Fibroblast of the aortic adventitia (primary cell): Measurements from ENCODE around the gene PHLDB2. TPM values are rescaled to one million over a fixed set of nuclear protein-coding genes. Genes with fewer than 3 reads are reported as not detected.
A peak's percentile ranks its signal among the peaks of the same experiment; 100 is the strongest.

Experiments used
- DNase-seq: peaks from one replicate; pipeline ENCODE4 v3.0.0-alpha.2; 2010; ENCODE audit warnings: low read depth
- H3K4me3 ChIP-seq: 2 replicates; pipeline ENCODE4 v1.5.1; 2011; ENCODE audit warnings: low read depth, mild to moderate bottlenecking, control low read depth, low read length, moderate library complexity
- total RNA-seq: library from RNA; depleted of rRNA; stranded (reverse); fragments of >200 nt; gene quantifications from 2 replicates; pipeline ENCODE4 v1.2.3, GENCODE V29; 2012; ENCODE audit warnings: low replicate concordance
- TF ChIP-seq, protein P1 (sequence below): IDR thresholded peaks from 2 replicates; pipeline ENCODE4 v1.5.1; 2011; ENCODE audit warnings: mild to moderate bottlenecking, low read length, control low read depth, inconsistent platforms; ENCODE audit not compliant: insufficient read depth

Gene PHLDB2
- total RNA-seq, 1 donor: 79.2 TPM

DNA sequence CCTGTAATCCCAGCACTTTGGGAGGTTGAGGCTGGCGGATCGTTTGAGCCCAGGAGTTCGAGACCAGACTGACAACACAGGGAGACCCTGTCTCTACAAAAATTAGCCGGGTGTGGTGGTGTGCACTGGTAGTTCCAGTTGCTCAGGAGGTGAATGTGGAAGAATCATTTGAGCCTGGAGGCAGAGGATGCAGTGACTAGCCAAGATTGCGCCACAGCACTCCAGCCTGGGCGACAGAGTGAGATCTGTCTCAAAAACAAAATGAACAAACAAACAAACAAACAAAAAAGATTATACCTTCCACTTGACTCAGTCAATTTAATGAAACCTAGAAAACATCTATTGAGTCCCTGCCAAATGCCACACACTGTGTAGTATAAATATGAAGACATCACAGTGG lies 30.5 kb upstream of the PHLDB2 start:
- H3K4me3 ChIP-seq: no peak overlapping the region
- no peak for DNase-seq
- TF ChIP-seq, protein P1, sequence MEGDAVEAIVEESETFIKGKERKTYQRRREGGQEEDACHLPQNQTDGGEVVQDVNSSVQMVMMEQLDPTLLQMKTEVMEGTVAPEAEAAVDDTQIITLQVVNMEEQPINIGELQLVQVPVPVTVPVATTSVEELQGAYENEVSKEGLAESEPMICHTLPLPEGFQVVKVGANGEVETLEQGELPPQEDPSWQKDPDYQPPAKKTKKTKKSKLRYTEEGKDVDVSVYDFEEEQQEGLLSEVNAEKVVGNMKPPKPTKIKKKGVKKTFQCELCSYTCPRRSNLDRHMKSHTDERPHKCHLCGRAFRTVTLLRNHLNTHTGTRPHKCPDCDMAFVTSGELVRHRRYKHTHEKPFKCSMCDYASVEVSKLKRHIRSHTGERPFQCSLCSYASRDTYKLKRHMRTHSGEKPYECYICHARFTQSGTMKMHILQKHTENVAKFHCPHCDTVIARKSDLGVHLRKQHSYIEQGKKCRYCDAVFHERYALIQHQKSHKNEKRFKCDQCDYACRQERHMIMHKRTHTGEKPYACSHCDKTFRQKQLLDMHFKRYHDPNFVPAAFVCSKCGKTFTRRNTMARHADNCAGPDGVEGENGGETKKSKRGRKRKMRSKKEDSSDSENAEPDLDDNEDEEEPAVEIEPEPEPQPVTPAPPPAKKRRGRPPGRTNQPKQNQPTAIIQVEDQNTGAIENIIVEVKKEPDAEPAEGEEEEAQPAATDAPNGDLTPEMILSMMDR: no peak

DNA sequence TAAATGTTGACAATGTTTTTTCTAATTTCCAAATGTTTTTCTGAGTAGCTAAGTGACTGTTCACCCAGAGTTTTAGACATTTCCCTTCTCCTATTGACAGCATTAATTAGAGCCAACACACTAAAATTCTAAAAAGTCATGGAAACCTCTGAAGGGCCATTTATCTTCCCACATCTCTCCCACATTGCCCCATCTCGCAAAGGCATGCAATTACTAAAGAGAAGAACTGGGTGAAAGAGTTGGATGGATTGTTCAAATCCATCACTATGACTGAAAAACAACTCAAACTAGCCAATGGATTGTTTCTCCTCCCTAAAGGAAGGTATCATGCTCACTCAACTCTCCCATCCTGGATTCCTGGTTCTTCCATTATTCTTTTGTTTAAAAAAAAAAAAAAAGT lies 30.0 kb upstream of the PHLDB2 start:
- no peak overlapping the region for H3K4me3 ChIP-seq
- no peak for DNase-seq
- TF ChIP-seq, protein P1: no peak

DNA sequence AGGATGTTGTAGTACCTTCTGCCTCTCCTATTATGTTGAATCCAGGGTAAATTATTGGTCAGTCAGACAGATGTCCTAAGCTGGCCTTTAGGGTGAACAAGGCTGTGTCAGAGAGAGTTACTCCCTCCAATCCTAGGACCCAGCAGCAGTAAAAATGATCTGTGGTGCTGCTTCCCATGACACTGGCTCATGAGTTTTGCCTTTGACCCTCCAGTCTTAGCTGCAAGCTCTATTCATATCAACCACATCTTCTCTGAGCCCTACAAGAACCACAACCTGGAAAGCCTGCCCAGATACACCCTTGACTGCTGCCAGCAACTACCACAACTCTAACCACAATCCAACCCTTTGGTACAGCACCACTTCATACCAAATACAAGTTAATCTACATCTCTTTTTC lies 27.2 kb upstream of the PHLDB2 start:
- H3K4me3 ChIP-seq: no peak overlapping the region
- DNase-seq: peak; percentile 67
- TF ChIP-seq, protein P1: no peak

DNA sequence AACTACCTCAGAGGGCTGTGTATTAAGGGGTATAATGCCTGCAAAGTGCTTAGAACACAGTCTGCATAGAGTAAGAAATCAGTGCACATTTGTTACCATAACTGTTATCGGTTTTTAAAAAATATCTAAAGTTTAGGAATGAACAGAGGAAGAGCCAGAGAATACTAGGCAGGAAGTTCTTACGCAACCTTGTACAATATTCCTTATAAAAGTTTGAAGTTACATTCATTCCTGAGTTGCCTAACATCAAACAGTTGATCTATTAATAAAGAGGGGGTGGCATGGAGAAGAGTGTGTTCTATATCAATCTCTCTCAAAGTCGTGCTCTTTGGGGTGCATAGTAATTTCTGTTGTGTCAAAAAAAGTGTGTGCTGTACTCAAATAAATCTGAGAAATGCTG lies 22.0 kb upstream of the PHLDB2 start:
- no peak overlapping the region for H3K4me3 ChIP-seq
- TF ChIP-seq, protein P1: no peak
- peak; percentile 37 for DNase-seq

DNA sequence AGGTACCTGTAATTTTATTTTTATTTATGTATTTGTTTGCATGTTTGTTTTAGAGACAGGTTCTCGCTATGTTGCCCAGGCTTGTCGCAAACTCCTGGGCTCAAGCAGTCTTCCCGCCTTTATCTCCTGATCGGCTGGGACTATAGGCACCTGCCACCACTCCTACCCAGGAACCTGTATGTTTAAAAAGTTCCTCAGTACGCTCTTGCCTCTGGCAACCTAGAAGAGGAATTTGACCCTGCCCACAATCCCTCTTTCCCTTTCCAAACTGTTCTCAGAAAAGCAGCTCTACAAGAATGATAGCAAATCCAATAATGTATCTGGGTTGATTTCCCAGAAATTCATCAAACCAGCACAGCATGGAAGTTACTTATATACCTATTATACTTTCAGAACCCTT lies 20.9 kb upstream of the PHLDB2 start:
- TF ChIP-seq, protein P1: no peak
- DNase-seq: no peak
- H3K4me3 ChIP-seq: no peak overlapping the region

DNA sequence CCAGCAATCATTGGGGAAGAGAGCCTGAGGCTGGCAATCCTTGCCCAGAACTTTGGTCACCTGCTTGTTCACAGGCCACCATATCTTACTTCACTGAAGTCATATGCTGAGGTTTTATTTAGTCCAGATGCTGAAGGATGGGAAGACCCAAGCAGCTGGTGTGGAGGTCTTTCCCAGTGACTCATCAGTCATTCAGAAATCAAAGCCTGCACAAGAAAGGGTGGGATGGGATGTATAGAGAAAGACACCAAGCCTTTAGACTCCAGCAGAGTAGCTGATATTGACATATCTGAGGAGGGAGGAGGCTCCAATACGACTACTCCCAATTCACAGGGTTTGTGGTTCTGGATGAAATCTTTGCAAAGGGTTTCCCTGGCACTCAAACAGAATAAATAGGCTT lies 13.0 kb upstream of the PHLDB2 start:
- peak; percentile 62 for DNase-seq
- TF ChIP-seq, protein P1: no peak
- H3K4me3 ChIP-seq: no peak overlapping the region

DNA sequence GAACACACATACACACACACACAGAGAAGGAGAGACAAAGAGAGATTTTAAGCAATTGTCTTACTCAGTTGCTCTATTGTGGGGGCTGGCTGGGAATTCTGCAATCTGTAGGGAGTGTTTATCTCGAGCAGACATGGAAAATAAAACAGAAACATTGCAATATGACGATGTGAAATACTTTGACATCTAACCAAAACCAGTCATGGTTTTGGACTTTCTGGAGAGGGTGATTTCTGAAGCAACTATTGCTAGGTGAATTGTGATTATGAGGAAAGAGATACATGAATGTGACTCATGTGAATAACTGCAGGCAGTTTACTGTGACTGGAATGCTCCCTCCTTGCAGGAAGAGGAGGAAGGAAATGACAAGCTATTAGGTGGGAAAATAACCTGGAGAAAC lies 12.3 kb upstream of the PHLDB2 start:
- no peak overlapping the region for H3K4me3 ChIP-seq
- TF ChIP-seq, protein P1: no peak
- peak; percentile 96 for DNase-seq
